Parathyroid adenoma (tissue), 2 donors: ENCODE data around the gene TINAGL1.
A peak's percentile ranks its signal among the peaks of the same experiment; 100 is the strongest.

Source experiments
- H2AFZ ChIP-seq: fragments of 300-600 bp; sonication (generic); one replicate; pipeline ENCODE4 v1.7.0; 2017; ENCODE audit warnings: antibody characterized with exemption, mild to moderate bottlenecking
- H3K27ac ChIP-seq: fragments of 300-600 bp; sonication (generic); one replicate; pipeline ENCODE4 v1.7.0; 2017
- H3K27me3 ChIP-seq: fragments of 300-600 bp; sonication (generic); one replicate; pipeline ENCODE4 v1.7.0; 2017; ENCODE audit warnings: low read length; ENCODE audit not compliant: control insufficient read depth, insufficient read depth
- H3K36me3 ChIP-seq: fragments of 300-600 bp; sonication (generic); one replicate; pipeline ENCODE4 v1.7.0; 2017; ENCODE audit warnings: low read length; ENCODE audit not compliant: control insufficient read depth, insufficient read depth
- H3K4me1 ChIP-seq: fragments of 300-600 bp; sonication (generic); one replicate; pipeline ENCODE4 v1.7.0; 2017; ENCODE audit warnings: control low read depth
- H3K4me2 ChIP-seq: fragments of 300-600 bp; sonication (generic); one replicate; pipeline ENCODE4 v1.7.0; 2017; ENCODE audit warnings: low read length
- H3K4me3 ChIP-seq: fragments of 300-600 bp; sonication (generic); one replicate; pipeline ENCODE4 v1.7.0; 2017; ENCODE audit warnings: low read depth, low read length
- H3K79me2 ChIP-seq: fragments of 300-600 bp; sonication (generic); one replicate; pipeline ENCODE4 v1.7.0; 2017; ENCODE audit warnings: control low read depth
- H3K9ac ChIP-seq: fragments of 300-600 bp; sonication (generic); one replicate; pipeline ENCODE4 v1.7.0; 2017; ENCODE audit warnings: mild to moderate bottlenecking
- H3K9me3 ChIP-seq: fragments of 300-600 bp; sonication (generic); one replicate; pipeline ENCODE4 v1.7.0; 2017; ENCODE audit warnings: low read length; ENCODE audit not compliant: control insufficient read depth
- TF ChIP-seq, protein P1 (sequence below): fragments of 300-600 bp; sonication (generic); IDR thresholded peaks from one replicate; pipeline ENCODE4 v1.7.0; 2017; ENCODE audit warnings: antibody characterized with exemption, mild to moderate bottlenecking
- donor health status: primary hyperparathyroidism.

Gene TINAGL1

DNA sequence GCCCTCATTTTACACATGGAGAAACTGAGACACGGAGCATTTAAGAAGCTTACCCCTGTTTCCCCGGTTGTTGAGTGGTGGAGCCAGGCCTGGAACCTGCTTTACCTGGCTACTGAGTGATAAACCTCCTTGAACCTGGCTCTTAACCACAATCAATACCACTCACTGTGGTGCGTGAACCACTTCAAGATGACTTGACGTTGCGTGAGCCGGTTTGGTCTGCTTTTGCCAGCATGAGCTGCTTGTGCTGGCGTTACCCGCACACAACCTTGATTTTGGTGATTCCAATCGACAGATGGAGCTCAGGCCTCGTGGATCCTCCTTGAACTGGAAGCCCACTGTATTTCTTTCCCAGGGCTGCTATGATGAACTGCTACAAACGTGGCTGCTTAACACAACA lies 6.1 kb upstream of the TINAGL1 start:
- TF ChIP-seq, protein P1, sequence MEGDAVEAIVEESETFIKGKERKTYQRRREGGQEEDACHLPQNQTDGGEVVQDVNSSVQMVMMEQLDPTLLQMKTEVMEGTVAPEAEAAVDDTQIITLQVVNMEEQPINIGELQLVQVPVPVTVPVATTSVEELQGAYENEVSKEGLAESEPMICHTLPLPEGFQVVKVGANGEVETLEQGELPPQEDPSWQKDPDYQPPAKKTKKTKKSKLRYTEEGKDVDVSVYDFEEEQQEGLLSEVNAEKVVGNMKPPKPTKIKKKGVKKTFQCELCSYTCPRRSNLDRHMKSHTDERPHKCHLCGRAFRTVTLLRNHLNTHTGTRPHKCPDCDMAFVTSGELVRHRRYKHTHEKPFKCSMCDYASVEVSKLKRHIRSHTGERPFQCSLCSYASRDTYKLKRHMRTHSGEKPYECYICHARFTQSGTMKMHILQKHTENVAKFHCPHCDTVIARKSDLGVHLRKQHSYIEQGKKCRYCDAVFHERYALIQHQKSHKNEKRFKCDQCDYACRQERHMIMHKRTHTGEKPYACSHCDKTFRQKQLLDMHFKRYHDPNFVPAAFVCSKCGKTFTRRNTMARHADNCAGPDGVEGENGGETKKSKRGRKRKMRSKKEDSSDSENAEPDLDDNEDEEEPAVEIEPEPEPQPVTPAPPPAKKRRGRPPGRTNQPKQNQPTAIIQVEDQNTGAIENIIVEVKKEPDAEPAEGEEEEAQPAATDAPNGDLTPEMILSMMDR: no peak
- H3K9ac ChIP-seq: no peak overlapping the region
- H3K27ac ChIP-seq: no peak overlapping the region
- no peaks in the 10 kb centered on the region for H3K79me2 ChIP-seq
- H3K4me2 ChIP-seq: no peak overlapping the region
- no peaks in the 10 kb centered on the region for H3K9me3 ChIP-seq
- H3K27me3 ChIP-seq: no peaks in the 10 kb centered on the region
- H3K36me3 ChIP-seq: no peaks in the 10 kb centered on the region
- no peak overlapping the region for H3K4me3 ChIP-seq
- H2AFZ ChIP-seq: no peak overlapping the region
- no peaks in the 10 kb centered on the region for H3K4me1 ChIP-seq

GRCh38 chr1:31570906-31571305 lies 5.4 kb upstream of the TINAGL1 start:
- H3K9ac ChIP-seq: no peak overlapping the region
- H3K9me3 ChIP-seq: no peaks in the 10 kb centered on the region
- no peaks in the 10 kb centered on the region for H3K36me3 ChIP-seq
- H2AFZ ChIP-seq: no peak overlapping the region
- no peaks in the 10 kb centered on the region for H3K4me1 ChIP-seq
- no peak overlapping the region for H3K27ac ChIP-seq
- no peaks in the 10 kb centered on the region for H3K27me3 ChIP-seq
- no peak overlapping the region for H3K4me2 ChIP-seq
- TF ChIP-seq, protein P1: no peak
- no peak overlapping the region for H3K4me3 ChIP-seq
- no peaks in the 10 kb centered on the region for H3K79me2 ChIP-seq

DNA sequence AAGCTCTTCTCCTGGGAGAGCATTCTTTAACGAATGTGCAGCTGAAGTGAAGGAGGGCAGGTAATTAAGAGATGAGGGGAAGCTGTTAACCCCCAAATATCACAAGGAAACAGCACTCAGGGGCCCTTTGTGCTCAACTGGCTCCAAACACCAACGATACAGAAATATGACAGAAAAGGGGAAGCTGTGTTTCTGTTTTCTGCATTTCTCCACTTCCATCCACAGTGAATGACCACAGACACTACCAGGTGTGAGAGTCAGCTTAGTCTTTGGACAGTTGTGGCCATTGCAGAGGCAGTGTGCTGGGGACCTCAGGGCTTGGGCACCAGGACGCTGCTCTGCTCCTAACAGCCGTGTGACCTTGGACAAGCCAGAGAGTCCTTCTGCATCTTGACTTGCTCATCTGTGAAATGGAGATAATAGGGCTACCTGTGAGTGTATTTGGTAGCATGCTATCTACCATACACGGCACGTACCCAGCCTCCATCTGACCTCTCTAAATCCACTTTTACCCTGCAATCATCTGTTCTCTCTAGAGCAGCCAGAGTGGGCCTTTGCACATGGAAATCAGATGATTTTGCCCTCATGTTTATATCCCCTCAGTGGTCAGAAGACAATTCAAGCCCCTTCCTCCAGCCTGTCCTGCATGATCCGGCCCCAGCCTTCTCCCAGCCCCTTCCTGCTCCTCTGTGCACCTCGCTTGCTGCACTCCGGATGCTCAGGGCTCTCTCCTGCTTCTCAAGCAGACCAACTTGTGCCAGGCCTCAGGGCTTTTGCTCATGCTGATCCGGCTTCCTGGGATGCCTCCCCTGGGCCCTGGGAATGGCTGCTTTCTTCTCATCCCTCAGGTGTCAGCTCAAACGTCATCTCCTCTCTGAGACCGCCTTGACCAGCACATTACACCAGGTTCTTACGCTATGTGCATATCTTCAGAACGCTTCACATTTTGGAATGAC lies 4.7 kb upstream of the TINAGL1 start:
- no peak overlapping the region for H3K4me3 ChIP-seq
- TF ChIP-seq, protein P1: no peak
- H3K9me3 ChIP-seq: no peaks in the 10 kb centered on the region
- H3K27ac ChIP-seq: no peak overlapping the region
- no peak overlapping the region for H3K4me2 ChIP-seq
- H3K27me3 ChIP-seq: no peaks in the 10 kb centered on the region
- no peaks in the 10 kb centered on the region for H3K79me2 ChIP-seq
- no peaks in the 10 kb centered on the region for H3K36me3 ChIP-seq
- H3K9ac ChIP-seq: no peak overlapping the region
- H3K4me1 ChIP-seq: no peaks in the 10 kb centered on the region
- H2AFZ ChIP-seq: no peak overlapping the region

- no peak overlapping the region for H3K9ac ChIP-seq
- H3K79me2 ChIP-seq: no peaks in the 10 kb centered on the region
- no peak overlapping the region for H2AFZ ChIP-seq
- H3K9me3 ChIP-seq: no peaks in the 10 kb centered on the region
- H3K4me1 ChIP-seq: no peaks in the 10 kb centered on the region
- TF ChIP-seq, protein P1: no peak
- H3K4me3 ChIP-seq: no peak overlapping the region
- no peak overlapping the region for H3K4me2 ChIP-seq
- H3K36me3 ChIP-seq: no peaks in the 10 kb centered on the region
- peak overlapping the region; percentile 36 for H3K27ac ChIP-seq
- no peaks in the 10 kb centered on the region for H3K27me3 ChIP-seq
These were observed 3.8 kb upstream of the TINAGL1 start for GRCh38 chr1:31572323-31573104.
